GM12891 (cell line): ENCODE measurements around the gene NEK5.

Experiments used
- PAX5 ChIP-seq: IDR thresholded peaks from 2 replicates; pipeline ENCODE4 v1.6.1; 2011; ENCODE audit warnings: low read length, moderate library complexity, mild to moderate bottlenecking; ENCODE audit not compliant: insufficient read depth, severe bottlenecking
- POLR2A ChIP-seq: IDR thresholded peaks from 2 replicates; pipeline ENCODE4 v1.6.1; 2011; ENCODE audit warnings: low read depth, low read length, control low read depth
- POLR2AphosphoS5 ChIP-seq: IDR thresholded peaks from 2 replicates; pipeline ENCODE4 v1.6.1; 2011; ENCODE audit warnings: low read depth, low read length, control low read depth
- POU2F2 ChIP-seq: IDR thresholded peaks from 2 replicates; pipeline ENCODE4 v1.6.1; 2011; ENCODE audit warnings: low read depth, mild to moderate bottlenecking, control low read depth, low read length, moderate library complexity
- SPI1 ChIP-seq: IDR thresholded peaks from 2 replicates; pipeline ENCODE4 v1.6.1; 2011; ENCODE audit warnings: low read depth, low read length, control low read depth
- TAF1 ChIP-seq: IDR thresholded peaks from 2 replicates; pipeline ENCODE4 v1.6.1; 2011; ENCODE audit warnings: low read depth, low read length, control low read depth

- TF ChIP-seq SPI1 (no peak), POLR2A (no peak), TAF1 (no peak), POLR2AphosphoS5 (no peak), PAX5 (no peak), POU2F2 (no peak)
Measured at GRCh38 chr13:52162279-52163101, 33.6 kb upstream of the NEK5 start.
